Measurements from ENCODE around the gene TEX11. TPM values are rescaled to one million over a fixed set of nuclear protein-coding genes. Genes with fewer than 3 reads are reported as not detected.

Gene TEX11
- total and polyA plus RNA-seq, 10 of the 15 experiments (the other 5 are each of a cell fraction or from before 2014, with no cell fraction given) = not detected

DNA sequence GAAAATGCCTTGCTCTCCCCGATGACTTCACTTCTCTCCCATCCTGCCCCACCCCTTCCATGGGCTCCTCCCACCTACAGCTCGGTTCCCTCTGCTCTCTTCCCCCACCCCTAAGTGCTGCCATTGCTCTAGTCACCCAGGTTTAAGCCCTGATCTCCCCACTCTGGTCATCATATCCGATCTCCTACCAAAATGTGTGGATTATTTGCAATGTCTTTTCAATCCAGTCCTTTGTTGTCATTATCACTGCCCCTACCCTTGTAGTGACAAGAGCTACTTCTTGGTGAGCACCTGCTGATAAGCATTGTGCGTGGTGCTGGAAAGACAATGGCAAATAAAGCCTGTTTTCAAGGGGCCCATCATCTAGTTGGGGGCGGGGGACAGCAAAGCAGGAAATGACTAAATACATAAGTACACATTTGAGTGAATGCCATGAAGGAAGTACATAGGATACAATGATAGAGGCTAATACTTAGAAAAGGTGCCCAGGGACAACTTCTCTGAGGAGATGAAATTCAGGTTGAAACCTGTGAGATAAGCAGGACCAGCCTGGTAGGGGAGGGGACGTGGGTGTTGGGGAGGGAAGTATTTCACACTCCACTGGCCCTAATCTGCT is 400.1 kb downstream of the TEX11 start:
- in situ Hi-C loops (cut with MboI) = no loop called here
- no peak for DNase-seq (ENCODE audit: low read depth, low spot score)

DNA sequence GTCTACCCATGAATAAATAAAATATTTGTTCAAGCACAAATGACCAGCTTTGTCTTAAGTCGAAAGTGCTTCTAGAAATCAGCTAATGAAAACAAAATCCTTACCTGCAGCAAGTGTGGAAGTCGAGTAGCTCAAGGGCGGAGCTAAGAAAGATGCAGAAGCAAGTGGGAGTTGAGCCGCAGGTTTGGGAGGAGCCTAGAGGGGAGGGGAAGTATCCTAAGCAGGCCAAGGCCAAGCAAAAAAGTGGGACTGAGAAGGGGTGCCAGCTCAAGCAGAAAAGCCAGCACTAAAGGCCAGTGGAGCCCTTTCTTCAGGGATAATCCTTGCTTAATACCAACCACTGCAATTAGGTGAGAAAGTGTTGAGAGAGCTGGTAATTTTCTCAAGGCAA is 403.1 kb downstream of the TEX11 start:
- no peak overlapping the region for H3K27ac ChIP-seq (ENCODE audit: control insufficient read depth, insufficient read depth)
- H2AFZ ChIP-seq (ENCODE audit: control insufficient read depth, low read depth, low read length) = no peak overlapping the region
- no peak for FAIRE-seq
- H3K27me3 ChIP-seq (replicated peaks in 1 of 2; ENCODE audit: control insufficient read depth in 2 of 2, insufficient read depth in 2 of 2, low read length in 1 of 2) = no peaks in the 10 kb centered on the region
- intact Hi-C loops (cut with micrococcal nuclease; ENCODE audit: unreplicated experiment) = loop anchor here (10.0 kb wide), 1 partner anchor 61 kb away; the partner anchor contains the start of gene DLG3
- no peaks in the 10 kb centered on the region for H3K9me3 ChIP-seq (replicated peaks; ENCODE audit: control insufficient read depth, insufficient read depth, low read length)
- SMC1A ChIA-PET (ENCODE audit: uncharacterized antibody, unreplicated experiment) = no interaction called here
- TF ChIP-seq SMAD1 (IDR thresholded peaks at IDR 0.05; ENCODE audit: low read depth, partially characterized antibody) (no peak), NFIC (IDR thresholded peaks at IDR 0.05; ENCODE audit: low read depth, low read length) (no peak), ZNF622 (IDR thresholded peaks at IDR 0.05) (no peak), JUND (IDR thresholded peaks at IDR 0.05; ENCODE audit: low read depth, low read length) (no peak)
- TF ChIP-seq, protein P1, sequence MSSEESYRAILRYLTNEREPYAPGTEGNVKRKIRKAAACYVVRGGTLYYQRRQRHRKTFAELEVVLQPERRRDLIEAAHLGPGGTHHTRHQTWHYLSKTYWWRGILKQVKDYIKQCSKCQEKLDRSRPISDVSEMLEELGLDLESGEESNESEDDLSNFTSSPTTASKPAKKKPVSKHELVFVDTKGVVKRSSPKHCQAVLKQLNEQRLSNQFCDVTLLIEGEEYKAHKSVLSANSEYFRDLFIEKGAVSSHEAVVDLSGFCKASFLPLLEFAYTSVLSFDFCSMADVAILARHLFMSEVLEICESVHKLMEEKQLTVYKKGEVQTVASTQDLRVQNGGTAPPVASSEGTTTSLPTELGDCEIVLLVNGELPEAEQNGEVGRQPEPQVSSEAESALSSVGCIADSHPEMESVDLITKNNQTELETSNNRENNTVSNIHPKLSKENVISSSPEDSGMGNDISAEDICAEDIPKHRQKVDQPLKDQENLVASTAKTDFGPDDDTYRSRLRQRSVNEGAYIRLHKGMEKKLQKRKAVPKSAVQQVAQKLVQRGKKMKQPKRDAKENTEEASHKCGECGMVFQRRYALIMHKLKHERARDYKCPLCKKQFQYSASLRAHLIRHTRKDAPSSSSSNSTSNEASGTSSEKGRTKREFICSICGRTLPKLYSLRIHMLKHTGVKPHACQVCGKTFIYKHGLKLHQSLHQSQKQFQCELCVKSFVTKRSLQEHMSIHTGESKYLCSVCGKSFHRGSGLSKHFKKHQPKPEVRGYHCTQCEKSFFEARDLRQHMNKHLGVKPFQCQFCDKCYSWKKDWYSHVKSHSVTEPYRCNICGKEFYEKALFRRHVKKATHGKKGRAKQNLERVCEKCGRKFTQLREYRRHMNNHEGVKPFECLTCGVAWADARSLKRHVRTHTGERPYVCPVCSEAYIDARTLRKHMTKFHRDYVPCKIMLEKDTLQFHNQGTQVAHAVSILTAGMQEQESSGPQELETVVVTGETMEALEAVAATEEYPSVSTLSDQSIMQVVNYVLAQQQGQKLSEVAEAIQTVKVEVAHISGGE (CRISPR knock-in tag; IDR thresholded peaks at IDR 0.05) = no peak
- TF ChIP-seq, protein P2, sequence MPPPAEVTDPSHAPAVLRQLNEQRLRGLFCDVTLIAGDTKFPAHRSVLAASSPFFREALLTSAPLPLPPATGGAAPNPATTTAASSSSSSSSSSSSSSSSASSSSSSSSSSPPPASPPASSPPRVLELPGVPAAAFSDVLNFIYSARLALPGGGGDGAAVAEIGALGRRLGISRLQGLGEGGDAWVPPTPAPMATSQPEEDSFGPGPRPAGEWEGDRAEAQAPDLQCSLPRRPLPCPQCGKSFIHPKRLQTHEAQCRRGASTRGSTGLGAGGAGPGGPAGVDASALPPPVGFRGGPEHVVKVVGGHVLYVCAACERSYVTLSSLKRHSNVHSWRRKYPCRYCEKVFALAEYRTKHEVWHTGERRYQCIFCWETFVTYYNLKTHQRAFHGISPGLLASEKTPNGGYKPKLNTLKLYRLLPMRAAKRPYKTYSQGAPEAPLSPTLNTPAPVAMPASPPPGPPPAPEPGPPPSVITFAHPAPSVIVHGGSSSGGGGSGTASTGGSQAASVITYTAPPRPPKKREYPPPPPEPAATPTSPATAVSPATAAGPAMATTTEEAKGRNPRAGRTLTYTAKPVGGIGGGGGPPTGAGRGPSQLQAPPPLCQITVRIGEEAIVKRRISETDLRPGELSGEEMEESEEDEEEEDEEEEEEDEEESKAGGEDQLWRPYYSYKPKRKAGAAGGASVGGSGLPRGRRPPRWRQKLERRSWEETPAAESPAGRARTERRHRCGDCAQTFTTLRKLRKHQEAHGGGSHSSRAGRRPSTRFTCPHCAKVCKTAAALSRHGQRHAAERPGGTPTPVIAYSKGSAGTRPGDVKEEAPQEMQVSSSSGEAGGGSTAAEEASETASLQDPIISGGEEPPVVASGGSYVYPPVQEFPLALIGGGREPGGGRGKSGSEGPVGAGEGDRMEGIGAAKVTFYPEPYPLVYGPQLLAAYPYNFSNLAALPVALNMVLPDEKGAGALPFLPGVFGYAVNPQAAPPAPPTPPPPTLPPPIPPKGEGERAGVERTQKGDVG (CRISPR knock-in tag; IDR thresholded peaks at IDR 0.05) = no peak
- CTCF ChIA-PET = interaction anchor here (0.6 to 1.0 kb wide), 2 partner anchors 9 to 70 kb away, joined by 3 read pairs; no protein-coding TSS in a partner anchor
- in situ Hi-C loops (cut with MboI) = no loop called here
- H3K79me2 ChIP-seq (ENCODE audit: control insufficient read depth, insufficient read depth, low read length) = no peaks in the 10 kb centered on the region
- RAD21 ChIA-PET (ENCODE audit: unreplicated experiment) = no interaction called here
- DNase-seq (ENCODE audit: low read depth, low spot score) = no peak
- POLR2A ChIA-PET = no interaction called here
- no peak for ATAC-seq
- no peak overlapping the region for H3K4me2 ChIP-seq (ENCODE audit: control insufficient read depth, insufficient read depth)
- H3K9ac ChIP-seq (ENCODE audit: control insufficient read depth, insufficient read depth, low read length) = no peak overlapping the region
- 0 out of 2 replicates have a peak, but pooled peaks cover 3% of the 10 kb centered on the region for H3K4me1 ChIP-seq (ENCODE audit: control insufficient read depth, insufficient read depth, low read length)
- no peaks in the 10 kb centered on the region for H4K20me1 ChIP-seq (ENCODE audit: control insufficient read depth, insufficient read depth)
- no peaks in the 10 kb centered on the region for H3K36me3 ChIP-seq (ENCODE audit: control insufficient read depth in 2 of 2, insufficient read depth in 2 of 2, low read length in 1 of 2)
- no peak overlapping the region for H3K4me3 ChIP-seq
- no TSS peak for BruUV-seq (replicated peaks)
- WGBS (ENCODE audit: insufficient coverage, insufficient replicate concordance, low lambda C conversion rate, missing lambda C conversion rate) = 29% methylated on average over 4 of the region's 4 CpGs

More for the DNA sequence above, 400.1 kb downstream of the TEX11 start:
- Histone ChIP-seq H3K4me3 (no peak overlapping the region), H3K4me2 (ENCODE audit: control insufficient read depth, insufficient read depth) (no peak overlapping the region), H3K79me2 (ENCODE audit: control insufficient read depth, insufficient read depth, low read length) (no peaks in the 10 kb centered on the region), H3K4me1 (ENCODE audit: control insufficient read depth, insufficient read depth, low read length) (0 out of 2 replicates have a peak, but pooled peaks cover 3% of the 10 kb centered on the region), H2AFZ (ENCODE audit: control insufficient read depth, low read depth, low read length) (no peak overlapping the region), H3K27me3 (replicated peaks in 1 of 2; ENCODE audit: control insufficient read depth in 2 of 2, insufficient read depth in 2 of 2, low read length in 1 of 2) (no peaks in the 10 kb centered on the region), H3K9me3 (replicated peaks; ENCODE audit: control insufficient read depth, insufficient read depth, low read length) (no peaks in the 10 kb centered on the region), H3K27ac (ENCODE audit: control insufficient read depth, insufficient read depth) (no peak overlapping the region), H3K9ac (ENCODE audit: control insufficient read depth, insufficient read depth, low read length) (no peak overlapping the region), H4K20me1 (ENCODE audit: control insufficient read depth, insufficient read depth) (no peaks in the 10 kb centered on the region), H3K36me3 (ENCODE audit: control insufficient read depth in 2 of 2, insufficient read depth in 2 of 2, low read length in 1 of 2) (no peaks in the 10 kb centered on the region)
- RAD21 ChIA-PET (ENCODE audit: unreplicated experiment) = no interaction called here
- TF ChIP-seq ZBED1 (IDR thresholded peaks at IDR 0.05; ENCODE audit: borderline replicate concordance) = no peak
- TF ChIP-seq ETV6 (conservative IDR thresholded peaks at IDR 0.05 in 1 of 2, IDR thresholded peaks at IDR 0.05 in 1 of 2; ENCODE audit: borderline replicate concordance in 1 of 2, low read depth in 1 of 2) = peak in 1 of 2 experiments; percentile 68; a peak in 1 of 4 replicates
- TF ChIP-seq EED (IDR thresholded peaks at IDR 0.05; ENCODE audit: low read depth) = 0 out of 2 replicates have a peak, but pooled peaks have one; percentile 19
- peak; percentile 77 for TF ChIP-seq JUNB (IDR thresholded peaks at IDR 0.05)
- SMC1A ChIA-PET (ENCODE audit: uncharacterized antibody, unreplicated experiment) = interaction anchor here (0.6 kb wide), 1 partner anchor 1694 kb away, joined by 3 read pairs; no protein-coding TSS in a partner anchor
- POLR2A ChIA-PET = no interaction called here
- no peak for FAIRE-seq
- 21% methylated on average over 6 of the region's 6 CpGs for WGBS (ENCODE audit: insufficient coverage, insufficient replicate concordance, low lambda C conversion rate, missing lambda C conversion rate)
- intact Hi-C loops (cut with micrococcal nuclease; ENCODE audit: unreplicated experiment) = loop anchor here (10.0 kb wide), 1 partner anchor 64 kb away; the partner anchor contains the start of gene DLG3
- CTCF ChIA-PET = interaction anchor here (1.1 kb wide), 1 partner anchor 21 kb away, joined by 3 read pairs; no protein-coding TSS in a partner anchor
- ATAC-seq = peak; percentile 68
- no TSS peak for BruUV-seq (replicated peaks)

Measured in GM12878 (cell line).